Kidney epithelial cell (primary cell): ENCODE measurements around the gene GGCX. TPM values are rescaled to one million over a fixed set of nuclear protein-coding genes. Genes with fewer than 3 reads are reported as not detected.

Source experiments
- DNase-seq: peaks from one replicate; pipeline ENCODE4 v3.0.0-alpha.2; 2010; ENCODE audit warnings: low read depth
- H3K27me3 ChIP-seq: 2 replicates; pipeline ENCODE4 v1.6.0; 2011; ENCODE audit warnings: low read length; ENCODE audit not compliant: control insufficient read depth, insufficient read depth
- H3K36me3 ChIP-seq: 2 replicates; pipeline ENCODE4 v1.5.1; 2011; ENCODE audit warnings: low read length; ENCODE audit not compliant: control insufficient read depth, insufficient read depth
- H3K4me3 ChIP-seq: 2 replicates; pipeline ENCODE4 v1.5.1; 2011; ENCODE audit warnings: low read depth, mild to moderate bottlenecking, control low read depth, low read length
- total RNA-seq: library from RNA; depleted of rRNA; stranded (reverse); fragments of >200 nt; gene quantifications from 2 replicates; pipeline ENCODE4 v1.2.3, GENCODE V29; 2015
- TF ChIP-seq, protein P1 (sequence below): IDR thresholded peaks from 2 replicates; pipeline ENCODE4 v1.5.1; 2011; ENCODE audit warnings: mild to moderate bottlenecking, moderate library complexity, low read length, control low read depth, inconsistent platforms; ENCODE audit not compliant: insufficient read depth, poor library complexity, severe bottlenecking

Gene GGCX
- total RNA-seq, 1 donor from 2014 or later = 25.7 TPM

DNA sequence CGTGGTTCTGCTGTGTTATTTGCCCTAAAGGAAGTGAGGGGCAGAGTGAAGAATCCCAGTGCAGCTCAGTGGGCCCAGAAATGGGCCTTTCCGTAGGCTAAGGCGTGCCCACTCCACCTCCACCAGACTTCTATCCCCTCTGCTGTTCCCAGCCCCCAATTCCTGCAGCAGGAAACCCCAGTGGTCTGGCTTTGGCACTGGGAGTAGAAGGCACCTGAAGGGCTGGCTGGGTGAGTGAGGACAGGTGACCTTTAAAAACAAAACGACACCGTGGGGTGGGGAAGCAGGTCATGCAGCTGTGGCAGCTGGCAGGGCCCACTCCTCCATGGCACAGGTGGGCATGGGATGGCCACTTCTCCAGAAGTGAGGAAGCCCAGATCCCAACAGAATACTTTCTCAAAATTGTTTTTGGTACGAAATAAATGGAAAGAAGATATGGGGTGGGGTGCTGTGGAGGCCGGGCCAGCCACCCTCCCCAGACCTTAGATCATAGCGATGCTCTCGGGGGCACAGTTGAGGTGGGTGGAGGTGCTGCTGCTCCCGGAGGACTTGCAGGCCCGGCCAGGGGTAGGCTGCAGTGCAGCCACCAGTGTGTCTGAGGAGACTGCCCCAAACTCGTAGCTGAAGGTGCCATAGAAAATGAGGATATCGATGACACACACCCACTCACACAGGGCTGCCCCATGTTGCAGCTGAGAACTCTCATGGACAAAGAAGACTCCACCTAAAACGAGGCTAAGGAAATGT is 37.5 kb upstream of the GGCX start:
- TF ChIP-seq, protein P1, sequence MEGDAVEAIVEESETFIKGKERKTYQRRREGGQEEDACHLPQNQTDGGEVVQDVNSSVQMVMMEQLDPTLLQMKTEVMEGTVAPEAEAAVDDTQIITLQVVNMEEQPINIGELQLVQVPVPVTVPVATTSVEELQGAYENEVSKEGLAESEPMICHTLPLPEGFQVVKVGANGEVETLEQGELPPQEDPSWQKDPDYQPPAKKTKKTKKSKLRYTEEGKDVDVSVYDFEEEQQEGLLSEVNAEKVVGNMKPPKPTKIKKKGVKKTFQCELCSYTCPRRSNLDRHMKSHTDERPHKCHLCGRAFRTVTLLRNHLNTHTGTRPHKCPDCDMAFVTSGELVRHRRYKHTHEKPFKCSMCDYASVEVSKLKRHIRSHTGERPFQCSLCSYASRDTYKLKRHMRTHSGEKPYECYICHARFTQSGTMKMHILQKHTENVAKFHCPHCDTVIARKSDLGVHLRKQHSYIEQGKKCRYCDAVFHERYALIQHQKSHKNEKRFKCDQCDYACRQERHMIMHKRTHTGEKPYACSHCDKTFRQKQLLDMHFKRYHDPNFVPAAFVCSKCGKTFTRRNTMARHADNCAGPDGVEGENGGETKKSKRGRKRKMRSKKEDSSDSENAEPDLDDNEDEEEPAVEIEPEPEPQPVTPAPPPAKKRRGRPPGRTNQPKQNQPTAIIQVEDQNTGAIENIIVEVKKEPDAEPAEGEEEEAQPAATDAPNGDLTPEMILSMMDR = no peak

DNA sequence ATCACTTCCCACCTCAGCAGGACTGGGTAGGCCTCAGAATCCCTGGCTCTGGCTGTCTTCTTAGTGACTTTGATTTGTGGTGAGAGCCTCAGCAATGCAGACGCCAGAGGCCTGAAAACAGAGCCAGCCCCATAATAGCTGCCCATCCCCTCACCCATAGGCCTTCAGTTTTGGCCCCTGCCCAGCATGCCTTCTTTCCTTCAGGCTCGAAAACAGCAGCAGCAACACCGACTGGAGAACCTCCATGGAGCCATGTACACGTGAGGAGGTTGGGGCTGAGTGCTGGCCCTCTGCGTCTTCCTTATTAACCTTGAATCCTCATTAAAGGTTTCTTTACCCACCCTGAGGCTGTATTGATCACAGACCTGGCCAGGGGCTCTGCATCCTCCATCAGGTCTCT is 35.9 kb upstream of the GGCX start:
- TF ChIP-seq, protein P1 = no peak
- Histone ChIP-seq H3K27me3 (no peaks in the 10 kb centered on the region), H3K4me3 (no peak overlapping the region), H3K36me3 (no peaks in the 10 kb centered on the region)
- no peak for DNase-seq

More for the DNA sequence above, 37.5 kb upstream of the GGCX start:
- no peak overlapping the region for H3K4me3 ChIP-seq
- DNase-seq = no peak
- H3K36me3 ChIP-seq = no peaks in the 10 kb centered on the region
- H3K27me3 ChIP-seq = no peaks in the 10 kb centered on the region

DNA sequence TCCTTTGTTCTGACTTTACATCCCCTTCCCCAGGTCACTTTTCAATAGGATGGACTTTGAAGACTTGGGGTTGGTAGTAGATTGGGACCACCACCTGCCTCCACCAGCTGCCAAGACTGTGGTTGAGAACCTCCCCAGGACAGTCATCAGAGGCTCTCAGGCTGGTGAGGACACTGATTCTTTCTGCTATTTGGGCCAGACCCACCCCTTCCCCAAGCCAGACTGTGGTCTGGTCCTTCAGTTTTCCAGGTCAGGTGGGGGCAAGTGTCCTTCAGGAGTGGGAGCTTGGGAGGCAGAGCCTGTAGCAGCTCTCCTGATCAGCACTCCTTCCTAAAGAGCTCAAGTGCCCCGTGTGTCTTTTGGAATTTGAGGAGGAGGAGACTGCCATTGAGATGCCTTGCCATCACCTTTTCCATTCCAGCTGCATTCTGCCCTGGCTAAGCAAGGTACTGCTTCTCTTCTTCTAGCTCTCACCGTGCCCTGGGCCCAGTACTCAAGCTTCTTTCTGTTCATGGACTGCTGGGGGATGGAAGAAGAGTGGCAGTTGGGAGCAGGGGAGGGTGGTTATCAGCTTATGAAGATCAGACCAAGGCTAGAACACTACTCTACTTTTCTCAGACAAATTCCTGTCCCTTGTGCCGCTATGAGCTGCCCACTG is 35.3 kb upstream of the GGCX start:
- TF ChIP-seq, protein P1 = no peak
- H3K36me3 ChIP-seq = no peaks in the 10 kb centered on the region
- no peak for DNase-seq
- H3K4me3 ChIP-seq = peak overlapping the region; percentile 68
- H3K27me3 ChIP-seq = no peaks in the 10 kb centered on the region

DNA sequence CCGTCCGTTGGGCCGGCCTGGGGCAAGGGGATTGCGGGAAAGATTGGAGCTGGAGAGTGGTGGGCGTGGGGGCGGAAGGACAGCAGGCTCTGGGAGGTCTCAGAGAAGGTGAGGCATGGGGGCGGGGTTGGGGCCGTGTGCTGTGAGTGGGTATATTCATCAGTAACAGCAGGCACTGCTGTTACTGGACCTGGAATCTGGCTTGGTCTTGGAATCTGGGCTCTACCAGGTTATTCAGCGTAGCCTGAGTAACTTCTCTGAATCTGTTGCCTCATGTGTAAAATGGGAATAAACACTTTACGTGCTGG is 34.7 kb upstream of the GGCX start:
- TF ChIP-seq, protein P1 = no peak
- no peaks in the 10 kb centered on the region for H3K36me3 ChIP-seq
- H3K4me3 ChIP-seq = peak overlapping the region; percentile 68
- no peak for DNase-seq
- no peaks in the 10 kb centered on the region for H3K27me3 ChIP-seq

DNA sequence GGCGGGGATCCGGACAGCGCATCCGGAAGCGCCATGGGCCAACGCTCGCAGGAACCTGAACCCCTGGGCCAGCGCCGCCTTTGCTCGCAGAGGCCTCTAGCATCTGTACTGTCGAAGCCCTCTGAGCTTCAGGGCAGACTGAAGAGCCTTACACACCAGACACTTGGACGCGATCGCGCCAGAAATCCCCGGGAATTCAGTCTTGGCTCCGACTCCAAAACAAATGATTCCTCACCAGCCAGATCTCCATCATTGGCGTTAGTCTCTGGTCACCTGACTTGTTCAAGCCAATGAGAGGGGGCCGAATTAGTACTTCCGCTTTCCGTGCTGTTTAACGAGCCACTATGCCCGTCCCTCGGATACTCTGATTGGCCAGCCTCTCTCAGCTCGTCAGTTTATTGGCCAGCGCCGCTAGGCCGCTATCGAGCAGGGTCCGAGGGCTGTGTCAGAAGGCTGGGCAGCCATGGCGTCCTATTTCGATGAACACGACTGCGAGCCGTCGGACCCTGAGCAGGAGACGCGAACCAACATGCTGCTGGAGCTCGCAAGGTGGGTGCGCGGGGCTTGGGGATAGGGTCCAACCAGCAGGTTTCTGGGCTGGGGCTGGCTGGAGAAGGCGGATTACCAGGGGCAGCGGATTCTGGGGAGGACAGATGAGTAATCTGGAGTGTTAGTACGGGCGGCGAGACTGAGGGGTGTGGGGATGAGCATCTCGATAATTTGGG is 34.2 kb upstream of the GGCX start, which contains the start of gene RNF181:
TSS of gene RNF181 (plus strand) at position 445 of the 725 bp plus-strand sequence. CDS start at position 464, 19 bp downstream.
- TF ChIP-seq, protein P1 = no peak
- no peaks in the 10 kb centered on the region for H3K27me3 ChIP-seq
- peak; percentile 98 for DNase-seq
- no peaks in the 10 kb centered on the region for H3K36me3 ChIP-seq
- H3K4me3 ChIP-seq = peak within 1 kb of the TSS; percentile 68
